Measurements from ENCODE around the gene AGPAT3.

Gene AGPAT3

DNA sequence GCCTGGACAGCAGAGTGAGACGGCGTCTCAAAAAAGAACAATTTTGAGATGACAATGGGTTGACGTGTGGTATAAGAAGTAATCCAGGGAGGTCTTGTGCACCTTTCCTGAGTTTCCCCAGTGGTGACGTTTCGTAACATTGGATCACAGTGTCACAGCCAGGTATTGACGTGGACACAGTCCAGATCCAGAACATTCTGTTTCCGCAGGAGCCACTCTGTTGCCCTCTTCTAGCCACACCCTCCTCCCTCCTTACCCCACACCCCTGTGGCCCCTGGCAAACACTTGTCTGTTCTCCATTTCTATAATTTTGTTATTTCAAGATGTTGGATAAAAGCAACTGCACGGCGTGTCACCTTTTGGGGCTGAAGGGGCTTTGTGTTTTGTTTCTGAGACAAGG lies 140.6 kb downstream of the AGPAT3 start:
- H3K23ac ChIP-seq (ENCODE audit: low read length in 2 of 2): no peak overlapping the region
- peak overlapping the region; percentile 55 for H2BK15ac ChIP-seq (ENCODE audit: low read depth, poor library complexity, severe bottlenecking)
- peak overlapping the region; percentile 85 for H2AK5ac ChIP-seq (ENCODE audit: low read length, severe bottlenecking)
- peak overlapping the region; percentile 88 for H3K27ac ChIP-seq (ENCODE audit: low read length, poor library complexity, severe bottlenecking)
- H3K79me1 ChIP-seq (replicated peaks; ENCODE audit: low read length, poor library complexity, severe bottlenecking): no peaks in the 10 kb centered on the region
- peak overlapping the region; percentile 70 for H4K91ac ChIP-seq (ENCODE audit: low read length)
- H3K4me1 ChIP-seq (ENCODE audit: control insufficient read depth, insufficient read depth, low read depth, low read length): peaks cover 17% of the 10 kb centered on the region
- DNase-seq: no peak
- peak overlapping the region; percentile 64 for H2BK120ac ChIP-seq (ENCODE audit: low read depth, low read length)
- no peaks in the 10 kb centered on the region for H3K27me3 ChIP-seq (ENCODE audit: control insufficient read depth in 1 of 2, insufficient read depth in 1 of 2, low read length in 2 of 2)
- peak overlapping the region; percentile 70 to 84 for H3K18ac ChIP-seq (ENCODE audit: low read depth in 1 of 2, low read length in 2 of 2)
- H2BK12ac ChIP-seq (ENCODE audit: low read length in 2 of 2): peak overlapping the region; percentile 75 to 90
- H3K4me3 ChIP-seq (ENCODE audit: insufficient read depth in 1 of 2, low read depth in 1 of 2, low read length in 2 of 2): no peak overlapping the region
- H3K36me3 ChIP-seq (ENCODE audit: control insufficient read depth in 1 of 2, insufficient read depth in 2 of 2, low read depth in 1 of 2, low read length in 2 of 2): no peaks in the 10 kb centered on the region
- peak overlapping the region; percentile 19 to 24 for H3K4ac ChIP-seq (ENCODE audit: low read depth in 1 of 2, low read length in 2 of 2)
- no peaks in the 10 kb centered on the region for H3K9me3 ChIP-seq (ENCODE audit: control insufficient read depth, low read length)
- no peak overlapping the region for H3K14ac ChIP-seq (ENCODE audit: low read length in 2 of 2)
- peak overlapping the region; percentile 97 for H4K8ac ChIP-seq (ENCODE audit: low read length)
- 98% methylated on average over 8 of the region's 9 CpGs for WGBS
- peak overlapping the region; percentile 81 for H3K9ac ChIP-seq (ENCODE audit: low read length)
- H2BK5ac ChIP-seq (ENCODE audit: low read depth, low read length, poor library complexity, severe bottlenecking): no peak overlapping the region
- H3K4me2 ChIP-seq (ENCODE audit: low read length, poor library complexity, severe bottlenecking): no peak overlapping the region
- H2AFZ ChIP-seq (ENCODE audit: low read depth, low read length): no peak overlapping the region

DNA sequence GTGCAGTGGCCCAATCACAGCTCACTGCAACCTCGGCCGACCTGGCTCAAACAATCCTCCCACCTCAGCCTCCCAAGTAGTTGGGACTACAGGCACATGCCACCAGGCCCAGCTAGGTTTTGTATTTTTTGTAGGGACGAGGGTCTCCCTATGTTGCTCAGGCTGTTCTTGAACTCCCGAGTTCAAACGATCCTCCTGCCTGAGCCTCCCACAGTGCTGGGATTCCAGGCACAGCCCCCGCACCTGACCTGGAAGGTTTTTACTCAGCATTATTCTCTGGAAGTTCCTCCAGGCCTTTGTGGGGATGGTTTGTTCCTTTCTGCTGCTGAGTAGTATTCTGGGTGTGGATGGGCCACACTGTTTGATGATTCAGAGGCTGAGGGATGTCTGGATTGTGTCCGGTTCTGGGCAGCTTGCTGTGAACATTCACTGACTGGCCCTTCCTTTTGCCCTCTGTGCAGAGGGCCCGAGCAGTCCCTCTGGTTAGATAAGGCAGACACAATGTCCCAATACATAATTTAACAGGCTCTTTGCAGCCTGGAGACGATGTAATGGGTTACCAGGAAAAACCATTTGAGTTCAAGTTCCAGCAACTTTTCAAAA lies 141.1 kb downstream of the AGPAT3 start:
- Histone ChIP-seq H3K4ac (ENCODE audit: low read depth in 1 of 2, low read length in 2 of 2) (peak overlapping the region; percentile 19 to 24), H2BK12ac (ENCODE audit: low read length in 2 of 2) (peak overlapping the region in 1 of 2 experiments; percentile 90), H3K14ac (ENCODE audit: low read length in 2 of 2) (no peak overlapping the region), H3K9me3 (ENCODE audit: control insufficient read depth, low read length) (no peaks in the 10 kb centered on the region), H3K23ac (ENCODE audit: low read length in 2 of 2) (no peak overlapping the region), H2AFZ (ENCODE audit: low read depth, low read length) (no peak overlapping the region), H3K4me2 (ENCODE audit: low read length, poor library complexity, severe bottlenecking) (no peak overlapping the region), H3K18ac (ENCODE audit: low read depth in 1 of 2, low read length in 2 of 2) (peak overlapping the region; percentile 70 to 84), H2BK5ac (ENCODE audit: low read depth, low read length, poor library complexity, severe bottlenecking) (no peak overlapping the region), H3K4me1 (ENCODE audit: control insufficient read depth, insufficient read depth, low read depth, low read length) (peaks cover 20% of the 10 kb centered on the region), H2BK15ac (ENCODE audit: low read depth, poor library complexity, severe bottlenecking) (peak overlapping the region; percentile 55), H2AK5ac (ENCODE audit: low read length, severe bottlenecking) (no peak overlapping the region), H3K9ac (ENCODE audit: low read length) (peak overlapping the region; percentile 81), H2BK120ac (ENCODE audit: low read depth, low read length) (peak overlapping the region; percentile 64), H3K36me3 (ENCODE audit: control insufficient read depth in 1 of 2, insufficient read depth in 2 of 2, low read depth in 1 of 2, low read length in 2 of 2) (no peaks in the 10 kb centered on the region), H3K27ac (ENCODE audit: low read length, poor library complexity, severe bottlenecking) (peak overlapping the region; percentile 88), H3K4me3 (ENCODE audit: insufficient read depth in 1 of 2, low read depth in 1 of 2, low read length in 2 of 2) (peak overlapping the region in 1 of 2 experiments; percentile 27), H3K79me1 (replicated peaks; ENCODE audit: low read length, poor library complexity, severe bottlenecking) (no peaks in the 10 kb centered on the region), H4K91ac (ENCODE audit: low read length) (peak overlapping the region; percentile 70), H3K27me3 (ENCODE audit: control insufficient read depth in 1 of 2, insufficient read depth in 1 of 2, low read length in 2 of 2) (no peaks in the 10 kb centered on the region), H4K8ac (ENCODE audit: low read length) (peak overlapping the region; percentile 72)
- DNase-seq: peak; percentile 96
- 38% methylated on average over 8 of the region's 9 CpGs for whole genome bisulfite sequencing

- Histone ChIP-seq H2BK12ac (ENCODE audit: low read length in 2 of 2) (peak overlapping the region; percentile 76 to 92), H3K18ac (ENCODE audit: low read depth in 1 of 2, low read length in 2 of 2) (peak overlapping the region; percentile 60 to 84), H2BK120ac (ENCODE audit: low read depth, low read length) (peak overlapping the region; percentile 54), H3K27ac (ENCODE audit: low read length, poor library complexity, severe bottlenecking) (peak overlapping the region; percentile 88), H3K4me1 (ENCODE audit: control insufficient read depth, insufficient read depth, low read depth, low read length) (peaks cover 20% of the 10 kb centered on the region), H3K9me3 (ENCODE audit: control insufficient read depth, low read length) (no peaks in the 10 kb centered on the region), H3K27me3 (ENCODE audit: control insufficient read depth in 1 of 2, insufficient read depth in 1 of 2, low read length in 2 of 2) (no peaks in the 10 kb centered on the region), H4K91ac (ENCODE audit: low read length) (peak overlapping the region; percentile 94), H2BK5ac (ENCODE audit: low read depth, low read length, poor library complexity, severe bottlenecking) (peak overlapping the region; percentile 75), H3K9ac (ENCODE audit: low read length) (peak overlapping the region; percentile 81), H2AK5ac (ENCODE audit: low read length, severe bottlenecking) (peak overlapping the region; percentile 24), H2AFZ (ENCODE audit: low read depth, low read length) (no peak overlapping the region), H3K23ac (ENCODE audit: low read length in 2 of 2) (no peak overlapping the region), H3K4me3 (ENCODE audit: insufficient read depth in 1 of 2, low read depth in 1 of 2, low read length in 2 of 2) (peak overlapping the region in 1 of 2 experiments; percentile 27), H3K4me2 (ENCODE audit: low read length, poor library complexity, severe bottlenecking) (no peak overlapping the region), H3K4ac (ENCODE audit: low read depth in 1 of 2, low read length in 2 of 2) (peak overlapping the region; percentile 8 to 84), H2BK15ac (ENCODE audit: low read depth, poor library complexity, severe bottlenecking) (peak overlapping the region; percentile 90), H4K8ac (ENCODE audit: low read length) (peak overlapping the region; percentile 74), H3K36me3 (ENCODE audit: control insufficient read depth in 1 of 2, insufficient read depth in 2 of 2, low read depth in 1 of 2, low read length in 2 of 2) (no peaks in the 10 kb centered on the region), H3K79me1 (replicated peaks; ENCODE audit: low read length, poor library complexity, severe bottlenecking) (no peaks in the 10 kb centered on the region), H3K14ac (ENCODE audit: low read length in 2 of 2) (peak overlapping the region in 1 of 2 experiments; percentile 23)
- WGBS: 56% methylated on average over 8 of the region's 8 CpGs
- no peak for DNase-seq
These were observed 141.6 kb downstream of the AGPAT3 start for GRCh38 chr21:44006656-44007055.

GRCh38 chr21:44010429-44010828 lies 145.4 kb downstream of the AGPAT3 start:
- Histone ChIP-seq H3K4me3 (ENCODE audit: insufficient read depth in 1 of 2, low read depth in 1 of 2, low read length in 2 of 2) (no peak overlapping the region), H2BK15ac (ENCODE audit: low read depth, poor library complexity, severe bottlenecking) (no peak overlapping the region), H3K4me2 (ENCODE audit: low read length, poor library complexity, severe bottlenecking) (peak overlapping the region; percentile 36), H3K27ac (ENCODE audit: low read length, poor library complexity, severe bottlenecking) (peak overlapping the region; percentile 93), H4K8ac (ENCODE audit: low read length) (no peak overlapping the region), H3K27me3 (ENCODE audit: control insufficient read depth in 1 of 2, insufficient read depth in 1 of 2, low read length in 2 of 2) (no peaks in the 10 kb centered on the region), H2AFZ (ENCODE audit: low read depth, low read length) (no peak overlapping the region), H3K4ac (ENCODE audit: low read depth in 1 of 2, low read length in 2 of 2) (no peak overlapping the region), H2BK120ac (ENCODE audit: low read depth, low read length) (no peak overlapping the region), H3K4me1 (ENCODE audit: control insufficient read depth, insufficient read depth, low read depth, low read length) (peaks cover 21% of the 10 kb centered on the region), H3K18ac (ENCODE audit: low read depth in 1 of 2, low read length in 2 of 2) (no peak overlapping the region), H3K79me1 (replicated peaks; ENCODE audit: low read length, poor library complexity, severe bottlenecking) (no peaks in the 10 kb centered on the region), H2BK5ac (ENCODE audit: low read depth, low read length, poor library complexity, severe bottlenecking) (no peak overlapping the region), H3K36me3 (ENCODE audit: control insufficient read depth in 1 of 2, insufficient read depth in 2 of 2, low read depth in 1 of 2, low read length in 2 of 2) (no peaks in the 10 kb centered on the region), H4K91ac (ENCODE audit: low read length) (no peak overlapping the region), H3K14ac (ENCODE audit: low read length in 2 of 2) (no peak overlapping the region), H2AK5ac (ENCODE audit: low read length, severe bottlenecking) (no peak overlapping the region), H3K9ac (ENCODE audit: low read length) (no peak overlapping the region), H2BK12ac (ENCODE audit: low read length in 2 of 2) (peak overlapping the region in 1 of 2 experiments; percentile 92), H3K9me3 (ENCODE audit: control insufficient read depth, low read length) (no peaks in the 10 kb centered on the region), H3K23ac (ENCODE audit: low read length in 2 of 2) (peak overlapping the region in 1 of 2 experiments; percentile 90)
- WGBS: 57% methylated on average over 7 of the region's 9 CpGs
- DNase-seq: no peak

Data from mesenchymal stem cell (in vitro differentiated cells and primary cell).